Breast epithelium (tissue), 3 donors: ENCODE measurements around the gene EVC.

Source experiments
- POLR2A ChIP-seq: fragments of 450-650 bp; IDR thresholded peaks from one replicate; pipeline ENCODE4 v1.6.1; 2016; ENCODE audit warnings: antibody characterized with exemption, mild to moderate bottlenecking, moderate library complexity
- POLR2AphosphoS5 ChIP-seq, 3 donors: sonication (generic); formaldehyde crosslinking; IDR thresholded peaks; one replicate each; pipeline ENCODE4 v1.6.1; 2017; ENCODE audit warnings: antibody characterized with exemption in 3 of 3
- TF ChIP-seq, protein P1 (sequence below), 3 donors: fragments of 450-650 bp; IDR thresholded peaks; one replicate each; pipeline ENCODE4 v1.5.1; 2016 to 2017; ENCODE audit warnings: antibody characterized with exemption in 3 of 3, mild to moderate bottlenecking in 3 of 3, moderate library complexity in 3 of 3

DNA sequence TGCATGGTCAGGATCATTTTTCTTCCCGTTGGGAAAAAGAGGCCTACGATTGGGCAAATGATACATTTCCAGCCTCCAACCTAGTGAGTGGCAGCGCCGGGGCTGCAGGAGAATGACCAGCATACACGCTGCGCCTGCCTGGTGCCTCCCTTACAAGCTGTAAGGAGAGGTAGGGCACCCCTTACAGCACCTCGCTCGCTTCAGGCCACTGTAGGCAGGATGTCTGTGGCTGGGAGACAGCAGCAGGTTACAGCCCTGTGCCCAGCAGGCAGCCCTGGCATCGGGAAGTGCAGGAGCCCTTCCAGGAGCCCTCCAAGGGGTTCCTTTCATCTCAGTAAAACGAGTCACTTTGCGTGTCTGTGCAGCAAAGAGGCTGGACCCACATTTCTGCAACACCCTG lies 88.4 kb downstream of the EVC start:
- TF ChIP-seq, protein P1, sequence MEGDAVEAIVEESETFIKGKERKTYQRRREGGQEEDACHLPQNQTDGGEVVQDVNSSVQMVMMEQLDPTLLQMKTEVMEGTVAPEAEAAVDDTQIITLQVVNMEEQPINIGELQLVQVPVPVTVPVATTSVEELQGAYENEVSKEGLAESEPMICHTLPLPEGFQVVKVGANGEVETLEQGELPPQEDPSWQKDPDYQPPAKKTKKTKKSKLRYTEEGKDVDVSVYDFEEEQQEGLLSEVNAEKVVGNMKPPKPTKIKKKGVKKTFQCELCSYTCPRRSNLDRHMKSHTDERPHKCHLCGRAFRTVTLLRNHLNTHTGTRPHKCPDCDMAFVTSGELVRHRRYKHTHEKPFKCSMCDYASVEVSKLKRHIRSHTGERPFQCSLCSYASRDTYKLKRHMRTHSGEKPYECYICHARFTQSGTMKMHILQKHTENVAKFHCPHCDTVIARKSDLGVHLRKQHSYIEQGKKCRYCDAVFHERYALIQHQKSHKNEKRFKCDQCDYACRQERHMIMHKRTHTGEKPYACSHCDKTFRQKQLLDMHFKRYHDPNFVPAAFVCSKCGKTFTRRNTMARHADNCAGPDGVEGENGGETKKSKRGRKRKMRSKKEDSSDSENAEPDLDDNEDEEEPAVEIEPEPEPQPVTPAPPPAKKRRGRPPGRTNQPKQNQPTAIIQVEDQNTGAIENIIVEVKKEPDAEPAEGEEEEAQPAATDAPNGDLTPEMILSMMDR (IDR thresholded peaks at IDR 0.05): no peak
- no peak for TF ChIP-seq POLR2AphosphoS5 (IDR thresholded peaks at IDR 0.05)
- TF ChIP-seq POLR2A: no peak
